ENCODE data around the gene ABCC5. TPM values are rescaled to one million over a fixed set of nuclear protein-coding genes. Genes with fewer than 3 reads are reported as not detected.
"Not testable (repeated sequence)": the region's sequence is repeated elsewhere in the genome, so short reads cannot be mapped to it uniquely, and the experiment has no call there.

Gene ABCC5
- total RNA-seq, 1 experiment from 2014 or later, result 151 TPM

GRCh38 chr3:184040010-184040409, 22.3 kb upstream of the ABCC5 start:
- no TSS peak for BruUV-seq (replicated peaks)
- CTCF ChIA-PET, result interaction anchor here (0.7 to 1.2 kb wide), 2 partner anchors 34 to 95 kb away, joined by 3 to 4 read pairs; partner anchors contain the start of gene EIF2B5
- Histone ChIP-seq H3K9me3 (ENCODE audit: insufficient read depth, low read depth) (no peaks in the 10 kb centered on the region), H3K27me3 (ENCODE audit: insufficient read depth, low read depth) (no peaks in the 10 kb centered on the region), H3K9me2 (ENCODE audit: insufficient read depth) (no peaks in the 10 kb centered on the region), H3K36me3 (ENCODE audit: low read depth) (no peaks in the 10 kb centered on the region), H3F3A (ENCODE audit: insufficient read depth, low read depth) (no peaks in the 10 kb centered on the region), H3K27ac (no peak overlapping the region), H2AFZ (no peak overlapping the region), H3K4me1 (replicated peaks; ENCODE audit: insufficient read depth) (no peaks in the 10 kb centered on the region), H3K4me2 (no peak overlapping the region), H3K4me3 (no peak overlapping the region), H4K20me1 (ENCODE audit: insufficient read depth) (no peaks in the 10 kb centered on the region), H3K79me2 (ENCODE audit: low read depth) (no peaks in the 10 kb centered on the region)
- intact Hi-C loops (cut with micrococcal nuclease; ENCODE audit: unreplicated experiment), result loop anchor here (1.0 to 5.0 kb wide), 5 partner anchors 77 to 247 kb away; partner anchors contain the start of genes ALG3 and EEF1AKMT4
- POLR2A ChIA-PET (ENCODE audit: unreplicated experiment), result no interaction called here
- TF ChIP-seq CTCF (conservative IDR thresholded peaks at IDR 0.05), result peak; percentile 84
- no peak for TF ChIP-seq EZH2 (IDR thresholded peaks at IDR 0.05; ENCODE audit: low read depth)
- DNase-seq, result peak in 1 of 2 experiments; percentile 44

- H3K27me3 ChIP-seq (ENCODE audit: insufficient read depth, low read depth), result no peaks in the 10 kb centered on the region
- H3K9me3 ChIP-seq (ENCODE audit: insufficient read depth, low read depth), result no peaks in the 10 kb centered on the region
- no peaks in the 10 kb centered on the region for H3F3A ChIP-seq (ENCODE audit: insufficient read depth, low read depth)
- ChIA-PET CTCF (interaction anchor here (0.7 to 1.2 kb wide), 2 partner anchors 34 to 96 kb away, joined by 3 to 4 read pairs; partner anchors contain the start of gene EIF2B5), POLR2A (ENCODE audit: unreplicated experiment) (no interaction called here)
- no peaks in the 10 kb centered on the region for H3K36me3 ChIP-seq (ENCODE audit: low read depth)
- H4K20me1 ChIP-seq (ENCODE audit: insufficient read depth), result no peaks in the 10 kb centered on the region
- H3K79me2 ChIP-seq (ENCODE audit: low read depth), result no peaks in the 10 kb centered on the region
- no peaks in the 10 kb centered on the region for H3K4me1 ChIP-seq (replicated peaks; ENCODE audit: insufficient read depth)
- H2AFZ ChIP-seq, result no peak overlapping the region
- H3K27ac ChIP-seq, result no peak overlapping the region
- intact Hi-C loops (cut with micrococcal nuclease; ENCODE audit: unreplicated experiment), result no loop called here
- no peak for DNase-seq
- no peak overlapping the region for H3K4me3 ChIP-seq
- H3K9me2 ChIP-seq (ENCODE audit: insufficient read depth), result no peaks in the 10 kb centered on the region
- TF ChIP-seq CTCF (conservative IDR thresholded peaks at IDR 0.05) (no peak), EZH2 (IDR thresholded peaks at IDR 0.05; ENCODE audit: low read depth) (no peak)
- no peak overlapping the region for H3K4me2 ChIP-seq
- no TSS peak for BruUV-seq (replicated peaks)
These were observed 21.7 kb upstream of the ABCC5 start for GRCh38 chr3:184039414-184039813.

- H3K36me3 ChIP-seq (ENCODE audit: low read depth); H3K9me3 ChIP-seq (ENCODE audit: insufficient read depth, low read depth); H3K9me2 ChIP-seq (ENCODE audit: insufficient read depth); H3K27me3 ChIP-seq (ENCODE audit: insufficient read depth, low read depth); H3K4me2 ChIP-seq; DNase-seq; CTCF ChIA-PET; H2AFZ ChIP-seq; H3K27ac ChIP-seq; BruUV-seq (replicated peaks); POLR2A ChIA-PET (ENCODE audit: unreplicated experiment); H3F3A ChIP-seq (ENCODE audit: insufficient read depth, low read depth); H3K4me1 ChIP-seq (replicated peaks; ENCODE audit: insufficient read depth); H3K79me2 ChIP-seq (ENCODE audit: low read depth); intact Hi-C loops (cut with micrococcal nuclease; ENCODE audit: unreplicated experiment); H4K20me1 ChIP-seq (ENCODE audit: insufficient read depth); H3K4me3 ChIP-seq: not testable (repeated sequence)
These were observed 20.6 kb upstream of the ABCC5 start for GRCh38 chr3:184038307-184038706.

GRCh38 chr3:184037816-184038215, 20.1 kb upstream of the ABCC5 start:
- peak; percentile 48 for TF ChIP-seq CTCF (conservative IDR thresholded peaks at IDR 0.05)
- TF ChIP-seq EZH2 (IDR thresholded peaks at IDR 0.05; ENCODE audit: low read depth), result no peak
- H3K27ac ChIP-seq, result no peak overlapping the region
- no TSS peak for BruUV-seq (replicated peaks)
- DNase-seq, result no peak
- ChIA-PET CTCF (no interaction called here), POLR2A (ENCODE audit: unreplicated experiment) (no interaction called here)
- H4K20me1 ChIP-seq (ENCODE audit: insufficient read depth), result no peaks in the 10 kb centered on the region
- H3F3A ChIP-seq (ENCODE audit: insufficient read depth, low read depth), result no peaks in the 10 kb centered on the region
- no peaks in the 10 kb centered on the region for H3K9me3 ChIP-seq (ENCODE audit: insufficient read depth, low read depth)
- H3K9me2 ChIP-seq (ENCODE audit: insufficient read depth), result no peaks in the 10 kb centered on the region
- no peak overlapping the region for H3K4me3 ChIP-seq
- H3K36me3 ChIP-seq (ENCODE audit: low read depth), result no peaks in the 10 kb centered on the region
- H3K79me2 ChIP-seq (ENCODE audit: low read depth), result no peaks in the 10 kb centered on the region
- no peaks in the 10 kb centered on the region for H3K27me3 ChIP-seq (ENCODE audit: insufficient read depth, low read depth)
- no peak overlapping the region for H3K4me2 ChIP-seq
- H2AFZ ChIP-seq, result no peak overlapping the region
- no peaks in the 10 kb centered on the region for H3K4me1 ChIP-seq (replicated peaks; ENCODE audit: insufficient read depth)
- intact Hi-C loops (cut with micrococcal nuclease; ENCODE audit: unreplicated experiment), result no loop called here

Measured in PC-9 (cell line).